ENCODE results near the gene MBLAC1.

MBLAC1 gene

DNA sequence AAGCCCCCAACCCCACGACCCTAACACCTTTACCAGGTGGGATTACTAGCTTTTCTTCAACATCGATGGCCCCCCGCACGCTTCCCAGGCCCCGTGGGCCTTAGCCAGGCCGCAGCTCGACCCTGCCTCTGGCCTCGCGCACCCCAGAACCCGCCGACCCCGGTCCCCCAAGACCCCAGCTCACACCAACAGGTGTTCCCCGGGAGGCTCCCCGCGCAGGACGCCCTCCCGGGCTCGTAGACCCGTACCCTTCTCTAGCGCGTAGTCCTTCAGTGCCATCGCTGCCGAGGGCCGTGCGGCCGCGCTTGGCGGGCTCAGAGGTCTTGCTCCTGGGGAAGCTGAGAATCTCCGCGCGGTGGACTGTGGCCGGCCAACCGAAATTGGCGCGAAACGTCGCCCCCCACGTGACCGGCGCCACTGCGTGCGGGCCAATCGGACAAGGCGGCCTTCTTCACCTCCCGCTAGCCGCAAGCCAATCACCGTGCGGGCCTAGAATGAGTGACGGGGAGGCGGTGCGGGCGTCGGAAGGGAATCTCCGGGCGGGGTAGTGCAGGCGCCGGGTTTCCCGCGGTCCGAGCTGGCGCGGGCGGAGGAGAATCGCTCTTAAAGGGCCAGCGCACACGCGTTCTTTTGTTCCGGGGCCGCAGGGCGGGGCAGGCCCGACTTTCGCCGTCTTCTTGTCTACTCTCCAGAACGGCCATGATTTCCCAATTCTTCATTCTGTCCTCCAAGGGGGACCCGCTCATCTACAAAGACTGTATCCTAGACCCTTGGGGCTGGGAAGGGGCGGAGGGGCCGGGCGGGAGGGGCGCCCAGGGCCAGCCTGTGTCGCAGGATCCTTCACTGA lies 25.5 kb upstream of the MBLAC1 start, which contains the start of the genes AP4M1 and MCM7:
AP4M1 (plus strand) TSS at position 628 of the 847 bp plus-strand sequence; CDS start at position 700, 72 bp downstream.
MCM7 (minus strand) TSS at position 382 of the 847 bp plus-strand sequence; CDS start at position 279, 103 bp downstream.
- H3K9ac ChIP-seq (ENCODE audit: low read length): peak within 1 kb of the TSS; percentile 83
- H3K9me3 ChIP-seq (ENCODE audit: control insufficient read depth, low read length): no peaks in the 10 kb centered on the region
- H3K27me3 ChIP-seq (ENCODE audit: control insufficient read depth, insufficient read depth, low read length): no peaks in the 10 kb centered on the region
- peaks cover 13% of the 10 kb centered on the region for H3K36me3 ChIP-seq (ENCODE audit: control insufficient read depth, insufficient read depth, low read length)
- peaks cover 28% of the 10 kb centered on the region for H3K4me1 ChIP-seq (ENCODE audit: control insufficient read depth, insufficient read depth, low read length)
- peak within 1 kb of the TSS; percentile 97 for H3K4me3 ChIP-seq (ENCODE audit: low read length)

DNA sequence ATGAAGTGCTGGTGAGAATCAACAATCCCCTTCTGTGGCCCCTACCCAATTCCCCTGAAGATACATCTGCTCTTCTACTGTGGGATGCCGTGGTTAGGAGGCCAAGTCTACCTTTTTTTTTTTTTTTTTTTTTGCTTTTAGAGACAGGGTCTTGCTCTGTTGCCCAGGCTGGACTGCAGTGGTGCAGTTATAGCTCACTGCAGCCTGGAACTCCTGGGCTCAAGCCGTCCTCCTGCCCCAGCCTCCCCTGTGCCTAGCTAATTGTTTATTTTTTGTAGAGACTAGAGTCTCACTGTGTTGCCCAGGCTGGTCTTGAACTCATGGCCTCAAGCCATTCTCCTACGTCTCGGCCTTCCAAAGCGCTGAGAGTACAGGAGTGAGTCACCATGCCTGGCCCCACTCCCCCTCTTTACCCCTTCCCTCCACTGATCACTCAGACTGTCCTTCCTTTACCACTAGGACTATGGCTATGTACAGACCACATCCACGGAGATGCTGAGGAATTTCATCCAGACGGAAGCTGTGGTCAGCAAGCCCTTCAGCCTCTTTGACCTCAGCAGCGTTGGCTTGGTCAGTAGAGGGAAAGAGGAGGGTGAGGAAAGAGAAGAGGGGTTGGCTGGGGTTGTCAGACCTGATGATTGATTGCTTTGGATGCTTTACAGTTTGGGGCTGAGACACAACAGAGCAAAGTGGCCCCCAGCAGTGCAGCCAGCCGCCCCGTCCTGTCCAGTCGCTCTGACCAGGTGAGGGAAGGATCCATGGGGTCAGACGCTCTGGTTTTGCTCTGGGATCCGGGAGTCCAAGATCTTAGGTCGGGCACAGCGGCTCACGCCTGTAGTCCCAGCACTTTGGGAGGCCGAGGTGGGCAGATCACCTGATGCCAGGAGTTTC lies 23.6 kb upstream of the MBLAC1 start:
- Histone ChIP-seq H3K4me3 (ENCODE audit: low read length) (no peak overlapping the region), H3K36me3 (ENCODE audit: control insufficient read depth, insufficient read depth, low read length) (peaks cover 10% of the 10 kb centered on the region), H3K4me1 (ENCODE audit: control insufficient read depth, insufficient read depth, low read length) (peaks cover 28% of the 10 kb centered on the region), H3K27me3 (ENCODE audit: control insufficient read depth, insufficient read depth, low read length) (no peaks in the 10 kb centered on the region), H3K9me3 (ENCODE audit: control insufficient read depth, low read length) (no peaks in the 10 kb centered on the region), H3K9ac (ENCODE audit: low read length) (no peak overlapping the region)

DNA sequence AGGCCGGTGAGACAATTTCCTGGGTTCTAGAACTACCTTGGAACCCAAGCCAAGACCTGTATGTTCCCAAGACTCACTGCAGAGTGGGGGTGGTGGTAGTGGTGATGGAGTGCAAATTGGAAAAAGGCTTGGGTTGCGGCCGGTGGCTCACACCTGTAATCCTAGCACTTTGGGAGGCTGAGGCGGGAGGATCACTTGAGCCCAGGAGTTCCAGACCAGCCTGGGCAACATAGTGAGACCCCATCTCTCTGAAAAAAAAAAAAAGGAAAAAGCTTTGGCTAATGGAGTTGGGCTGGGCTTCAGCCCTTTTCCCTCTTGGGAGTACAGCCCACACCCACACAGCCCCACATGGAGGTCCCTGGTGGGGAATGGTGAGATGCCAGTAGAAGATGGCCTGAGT lies 21.2 kb upstream of the MBLAC1 start:
- H3K9me3 ChIP-seq (ENCODE audit: control insufficient read depth, low read length): no peaks in the 10 kb centered on the region
- no peaks in the 10 kb centered on the region for H3K27me3 ChIP-seq (ENCODE audit: control insufficient read depth, insufficient read depth, low read length)
- peaks cover 15% of the 10 kb centered on the region for H3K4me1 ChIP-seq (ENCODE audit: control insufficient read depth, insufficient read depth, low read length)
- H3K4me3 ChIP-seq (ENCODE audit: low read length): no peak overlapping the region
- H3K36me3 ChIP-seq (ENCODE audit: control insufficient read depth, insufficient read depth, low read length): peaks cover 5% of the 10 kb centered on the region
- H3K9ac ChIP-seq (ENCODE audit: low read length): no peak overlapping the region

DNA sequence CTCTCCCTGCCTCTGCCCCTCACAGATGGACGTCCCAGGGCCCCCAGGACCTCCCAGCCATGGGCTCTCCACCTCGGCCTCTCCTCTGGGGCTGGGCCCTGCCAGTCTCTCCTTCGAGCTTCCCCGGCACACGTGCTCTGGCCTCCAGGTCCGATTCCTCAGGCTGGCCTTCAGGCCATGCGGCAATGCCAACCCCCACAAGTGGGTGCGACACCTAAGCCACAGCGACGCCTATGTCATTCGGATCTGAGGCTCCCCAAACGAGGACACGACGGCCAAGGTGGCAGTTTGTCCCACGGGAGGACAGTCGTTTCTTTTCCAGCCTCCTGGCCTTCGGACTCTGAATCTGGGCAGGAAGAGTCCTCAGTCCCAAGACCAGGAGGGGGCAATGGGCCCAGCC lies 20.1 kb upstream of the MBLAC1 start:
- peaks cover 5% of the 10 kb centered on the region for H3K36me3 ChIP-seq (ENCODE audit: control insufficient read depth, insufficient read depth, low read length)

DNA sequence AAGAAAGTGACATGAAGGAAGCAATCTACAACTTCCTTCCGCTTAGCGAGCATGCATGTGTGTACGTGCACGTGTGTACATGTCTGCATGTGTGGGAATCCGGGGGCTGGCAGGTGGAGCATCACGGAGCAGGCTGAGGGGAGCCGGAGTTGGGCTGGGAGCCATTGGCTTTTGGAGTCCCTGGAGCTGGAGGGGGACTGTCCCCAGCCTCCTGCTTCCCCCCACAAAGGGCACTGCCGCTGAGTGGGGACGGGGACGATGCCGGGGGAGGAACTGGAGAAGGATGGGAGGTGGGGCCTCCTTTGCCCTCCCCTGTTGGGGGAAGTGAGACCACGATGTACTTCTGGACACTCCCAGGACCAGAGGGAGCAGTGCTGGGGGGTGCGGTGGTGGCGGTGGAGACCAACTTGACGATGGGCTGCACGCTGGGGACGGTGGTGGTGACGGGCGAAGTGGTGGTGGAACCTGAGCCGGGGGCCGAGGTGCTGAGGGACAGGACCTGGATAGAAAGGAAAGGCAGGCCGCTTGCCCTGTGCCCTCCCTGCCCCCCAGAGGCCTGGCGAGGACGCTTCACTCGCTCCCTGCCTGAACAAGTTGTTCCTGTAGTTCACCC lies 19.5 kb upstream of the MBLAC1 start:
- H3K9me3 ChIP-seq (ENCODE audit: control insufficient read depth, low read length): no peaks in the 10 kb centered on the region
- H3K27me3 ChIP-seq (ENCODE audit: control insufficient read depth, insufficient read depth, low read length): no peaks in the 10 kb centered on the region
- no peak overlapping the region for H3K9ac ChIP-seq (ENCODE audit: low read length)
- H3K4me3 ChIP-seq (ENCODE audit: low read length): no peak overlapping the region
- peaks cover 8% of the 10 kb centered on the region for H3K4me1 ChIP-seq (ENCODE audit: control insufficient read depth, insufficient read depth, low read length)
- peaks cover 5% of the 10 kb centered on the region for H3K36me3 ChIP-seq (ENCODE audit: control insufficient read depth, insufficient read depth, low read length)

More for the DNA sequence above, 20.1 kb upstream of the MBLAC1 start:
- no peaks in the 10 kb centered on the region for H3K27me3 ChIP-seq (ENCODE audit: control insufficient read depth, insufficient read depth, low read length)
- H3K4me1 ChIP-seq (ENCODE audit: control insufficient read depth, insufficient read depth, low read length): peaks cover 12% of the 10 kb centered on the region
- H3K9ac ChIP-seq (ENCODE audit: low read length): no peak overlapping the region
- H3K4me3 ChIP-seq (ENCODE audit: low read length): no peak overlapping the region
- H3K9me3 ChIP-seq (ENCODE audit: control insufficient read depth, low read length): no peaks in the 10 kb centered on the region

DNA sequence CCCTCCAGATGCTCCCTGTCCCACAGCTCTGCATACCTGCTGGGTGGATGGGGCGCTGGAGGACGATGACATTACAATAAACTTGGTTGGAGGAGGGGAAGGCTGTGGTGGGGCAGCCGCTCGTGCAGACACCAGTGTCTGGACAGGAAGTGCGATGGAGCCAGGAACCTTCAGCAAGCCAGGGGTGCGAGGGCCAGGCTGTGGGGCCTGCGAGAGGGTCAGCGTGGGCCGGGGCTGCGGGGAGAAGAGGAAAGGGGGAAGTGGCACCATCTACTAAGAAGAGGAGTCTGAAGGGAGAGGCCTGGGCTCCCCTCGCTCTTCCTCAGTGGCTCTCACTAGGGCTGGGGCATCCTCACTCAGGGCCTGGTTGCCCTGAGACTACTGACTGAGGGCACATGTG lies 18.9 kb upstream of the MBLAC1 start:
- H3K27me3 ChIP-seq (ENCODE audit: control insufficient read depth, insufficient read depth, low read length): no peaks in the 10 kb centered on the region
- H3K9ac ChIP-seq (ENCODE audit: low read length): no peak overlapping the region
- peaks cover 5% of the 10 kb centered on the region for H3K36me3 ChIP-seq (ENCODE audit: control insufficient read depth, insufficient read depth, low read length)
- H3K9me3 ChIP-seq (ENCODE audit: control insufficient read depth, low read length): no peaks in the 10 kb centered on the region
- peaks cover 1% of the 10 kb centered on the region for H3K4me1 ChIP-seq (ENCODE audit: control insufficient read depth, insufficient read depth, low read length)
- no peak overlapping the region for H3K4me3 ChIP-seq (ENCODE audit: low read length)

DNA sequence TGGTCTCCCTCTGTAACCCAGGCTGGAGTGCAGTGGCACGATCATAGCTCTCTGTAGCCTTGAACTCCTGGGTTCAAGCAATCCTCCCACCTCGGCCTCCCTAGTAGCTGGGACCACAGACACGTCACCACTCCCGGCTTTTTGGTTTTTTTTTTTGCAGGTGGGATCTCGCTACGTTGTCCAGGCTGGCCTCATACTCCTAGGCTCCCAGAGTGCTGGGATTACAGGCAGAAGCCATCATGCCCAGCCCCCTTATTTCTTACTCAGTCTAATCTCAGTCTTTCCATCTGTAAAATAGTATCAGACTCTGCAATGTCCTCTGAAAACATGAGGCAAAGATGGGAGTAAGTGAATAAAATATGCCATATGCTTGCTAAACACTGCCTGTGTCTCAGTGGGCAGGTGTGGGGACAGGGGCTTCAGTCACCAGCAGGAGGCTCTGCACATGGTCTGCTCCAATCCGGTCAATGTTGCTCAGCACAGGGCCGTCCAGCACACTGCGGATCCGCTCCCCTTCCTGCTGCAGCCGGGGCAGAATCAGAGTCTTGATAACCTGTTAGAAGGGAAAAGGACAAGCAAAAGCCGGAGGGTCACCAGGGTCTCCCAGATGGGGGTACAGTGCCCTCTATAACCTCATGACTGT lies 17.1 kb upstream of the MBLAC1 start:
- Histone ChIP-seq H3K9me3 (ENCODE audit: control insufficient read depth, low read length) (no peaks in the 10 kb centered on the region), H3K9ac (ENCODE audit: low read length) (no peak overlapping the region), H3K36me3 (ENCODE audit: control insufficient read depth, insufficient read depth, low read length) (peaks cover 5% of the 10 kb centered on the region), H3K27me3 (ENCODE audit: control insufficient read depth, insufficient read depth, low read length) (no peaks in the 10 kb centered on the region), H3K4me3 (ENCODE audit: low read length) (no peak overlapping the region), H3K4me1 (ENCODE audit: control insufficient read depth, insufficient read depth, low read length) (no peaks in the 10 kb centered on the region)

DNA sequence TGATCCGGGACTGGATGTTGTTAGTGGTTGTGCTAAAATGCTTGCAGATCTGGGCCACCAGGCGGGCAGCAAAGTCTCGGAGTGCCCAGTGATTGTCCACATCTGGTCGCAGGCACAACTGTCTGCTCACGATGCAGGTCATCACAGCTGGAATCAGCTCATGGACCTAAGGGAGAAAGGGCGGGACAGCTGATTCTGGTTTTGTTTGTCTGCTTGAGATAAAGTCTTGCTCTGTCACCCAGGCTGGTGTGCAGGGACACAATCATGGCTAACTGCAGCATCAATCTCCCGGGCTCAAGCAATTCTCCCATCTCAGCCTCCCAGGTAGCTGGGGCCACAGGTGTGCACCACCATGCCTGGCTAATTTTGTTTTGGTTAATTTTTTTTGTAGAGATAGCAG lies 15.6 kb upstream of the MBLAC1 start:
- Histone ChIP-seq H3K4me1 (ENCODE audit: control insufficient read depth, insufficient read depth, low read length) (no peaks in the 10 kb centered on the region), H3K9me3 (ENCODE audit: control insufficient read depth, low read length) (no peaks in the 10 kb centered on the region), H3K27me3 (ENCODE audit: control insufficient read depth, insufficient read depth, low read length) (no peaks in the 10 kb centered on the region), H3K36me3 (ENCODE audit: control insufficient read depth, insufficient read depth, low read length) (peaks cover 5% of the 10 kb centered on the region), H3K9ac (ENCODE audit: low read length) (no peak overlapping the region), H3K4me3 (ENCODE audit: low read length) (no peak overlapping the region)

DNA sequence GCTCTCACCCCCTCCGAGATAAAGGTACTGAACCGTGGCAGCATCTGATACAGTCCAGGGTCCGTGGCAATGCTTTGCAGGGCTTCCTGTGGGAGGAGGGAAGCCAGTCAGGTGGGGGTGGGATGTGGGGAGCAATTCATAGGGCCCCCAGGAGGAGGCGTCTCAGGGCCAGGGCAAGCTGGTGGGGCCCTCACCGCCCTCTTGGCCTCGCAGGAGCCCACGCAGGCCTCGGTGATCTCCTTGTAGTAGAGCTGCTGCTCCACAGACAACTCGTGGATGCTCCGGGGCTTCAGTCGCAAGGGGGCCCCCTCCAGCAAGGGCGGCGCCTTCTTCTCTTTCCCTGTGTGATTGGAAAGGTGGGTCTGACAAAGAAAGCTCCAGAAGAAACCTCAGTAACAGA lies 14.9 kb upstream of the MBLAC1 start:
- H3K4me3 ChIP-seq (ENCODE audit: low read length): no peak overlapping the region
- H3K36me3 ChIP-seq (ENCODE audit: control insufficient read depth, insufficient read depth, low read length): peaks cover 2% of the 10 kb centered on the region
- no peaks in the 10 kb centered on the region for H3K9me3 ChIP-seq (ENCODE audit: control insufficient read depth, low read length)
- H3K4me1 ChIP-seq (ENCODE audit: control insufficient read depth, insufficient read depth, low read length): no peaks in the 10 kb centered on the region
- no peak overlapping the region for H3K9ac ChIP-seq (ENCODE audit: low read length)
- H3K27me3 ChIP-seq (ENCODE audit: control insufficient read depth, insufficient read depth, low read length): no peaks in the 10 kb centered on the region

DNA sequence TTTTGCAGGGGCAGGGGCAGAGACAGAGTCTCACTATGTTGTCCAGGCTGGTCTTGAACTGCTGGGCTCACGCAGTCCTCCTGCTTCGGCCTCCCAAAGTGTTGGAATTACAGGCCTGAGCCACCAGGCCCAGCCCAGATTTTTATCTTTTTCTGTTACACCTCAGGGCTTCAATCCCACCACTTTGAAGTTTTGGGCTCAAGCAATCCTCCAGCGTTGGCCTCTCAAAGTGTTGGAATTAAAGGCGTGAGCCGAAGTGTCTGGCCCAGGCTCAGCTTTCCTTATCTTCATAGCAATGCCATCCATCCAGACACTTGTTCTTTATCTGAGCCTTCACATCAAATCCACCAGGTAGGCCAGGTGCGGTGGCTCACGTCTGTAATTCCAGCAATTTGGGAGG lies 11.7 kb upstream of the MBLAC1 start:
- Histone ChIP-seq H3K27me3 (ENCODE audit: control insufficient read depth, insufficient read depth, low read length) (no peaks in the 10 kb centered on the region), H3K4me1 (ENCODE audit: control insufficient read depth, insufficient read depth, low read length) (peaks cover 5% of the 10 kb centered on the region), H3K36me3 (ENCODE audit: control insufficient read depth, insufficient read depth, low read length) (no peaks in the 10 kb centered on the region), H3K9ac (ENCODE audit: low read length) (no peak overlapping the region), H3K4me3 (ENCODE audit: low read length) (no peak overlapping the region), H3K9me3 (ENCODE audit: control insufficient read depth, low read length) (no peaks in the 10 kb centered on the region)

DNA sequence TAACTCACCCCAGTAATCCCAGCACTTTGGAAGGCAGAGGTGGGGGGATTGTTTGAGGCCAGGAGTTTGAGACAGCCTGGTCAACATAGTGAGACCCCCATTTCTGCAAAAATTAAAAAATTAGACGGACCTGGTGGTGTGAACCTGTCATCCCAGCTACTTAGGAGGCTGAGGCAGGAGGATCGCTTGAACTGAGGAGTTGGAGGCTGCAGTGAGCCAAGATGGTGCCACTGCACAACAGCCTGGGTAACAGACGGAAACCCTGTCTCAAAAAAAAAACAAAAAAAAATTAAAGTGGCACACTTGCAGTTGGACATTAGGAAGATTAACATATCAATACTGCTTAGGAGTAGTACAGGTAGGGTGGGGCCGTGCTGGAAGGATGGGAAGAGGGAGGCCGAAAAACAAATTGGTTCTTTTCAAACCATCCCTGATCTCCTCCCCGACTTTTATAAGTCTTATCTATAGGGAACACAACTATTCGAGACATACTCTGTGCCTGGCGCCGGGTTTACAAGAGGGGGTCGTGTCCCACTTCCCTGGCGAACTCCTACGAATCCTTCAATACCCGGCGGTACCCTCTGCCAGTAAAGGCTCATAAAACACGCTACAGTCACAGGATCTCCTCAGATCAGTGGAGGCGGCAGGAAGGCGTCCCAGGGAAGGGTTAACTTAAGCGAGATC lies 8.2 kb upstream of the MBLAC1 start:
- H3K27me3 ChIP-seq (ENCODE audit: control insufficient read depth, insufficient read depth, low read length): no peaks in the 10 kb centered on the region
- peak overlapping the region; percentile 78 for H3K9ac ChIP-seq (ENCODE audit: low read length)
- peaks cover 17% of the 10 kb centered on the region for H3K4me1 ChIP-seq (ENCODE audit: control insufficient read depth, insufficient read depth, low read length)
- no peaks in the 10 kb centered on the region for H3K9me3 ChIP-seq (ENCODE audit: control insufficient read depth, low read length)
- H3K4me3 ChIP-seq (ENCODE audit: low read length): peak overlapping the region; percentile 74
- H3K36me3 ChIP-seq (ENCODE audit: control insufficient read depth, insufficient read depth, low read length): no peaks in the 10 kb centered on the region

Measured in mucosa of stomach (tissue), 1 donor.